Osteocyte (in vitro differentiated cells): ENCODE results near the gene CR1L. TPM values are rescaled to one million over a fixed set of nuclear protein-coding genes. Genes with fewer than 3 reads are reported as not detected.

Experiments
- DNase-seq: peaks from one replicate; pipeline ENCODE4 v3.0.0; 2021; ENCODE audit warnings: mixed read lengths; ENCODE audit not compliant: unreplicated experiment; ENCODE audit errors: extremely low spot score
- H3K27ac Mint-ChIP-seq: one replicate; pipeline ENCODE4 v1.8.0; 2021; ENCODE audit warnings: mild to moderate bottlenecking, mixed read lengths; ENCODE audit not compliant: unreplicated experiment
- H3K27me3 Mint-ChIP-seq: one replicate; pipeline ENCODE4 v1.8.0; 2021; ENCODE audit warnings: mixed read lengths; ENCODE audit not compliant: unreplicated experiment
- H3K36me3 Mint-ChIP-seq: one replicate; pipeline ENCODE4 v1.8.0; 2021; ENCODE audit warnings: mixed read lengths; ENCODE audit not compliant: unreplicated experiment
- H3K4me1 Mint-ChIP-seq: one replicate; pipeline ENCODE4 v1.8.0; 2021; ENCODE audit warnings: mixed read lengths; ENCODE audit not compliant: unreplicated experiment
- H3K4me3 Mint-ChIP-seq: one replicate; pipeline ENCODE4 v1.8.0; 2021; ENCODE audit warnings: mild to moderate bottlenecking, moderate library complexity, mixed read lengths; ENCODE audit not compliant: unreplicated experiment
- H3K9me3 Mint-ChIP-seq: one replicate; pipeline ENCODE4 v1.8.0; 2021; ENCODE audit warnings: mixed read lengths; ENCODE audit not compliant: unreplicated experiment
- CTCF ChIP-seq: fragments of 200-600 bp; sonication (generic); IDR thresholded peaks from 2 replicates; pipeline ENCODE4 v1.5.0; 2021; ENCODE audit warnings: antibody characterized with exemption, mild to moderate bottlenecking, moderate library complexity
- total RNA-seq: library from RNA; stranded (reverse); gene quantifications from 2 replicates; pipeline ENCODE4 v1.2.1, GENCODE V29; 2021

CR1L gene
- total RNA-seq, 1 donor from 2014 or later, result not detected

DNA sequence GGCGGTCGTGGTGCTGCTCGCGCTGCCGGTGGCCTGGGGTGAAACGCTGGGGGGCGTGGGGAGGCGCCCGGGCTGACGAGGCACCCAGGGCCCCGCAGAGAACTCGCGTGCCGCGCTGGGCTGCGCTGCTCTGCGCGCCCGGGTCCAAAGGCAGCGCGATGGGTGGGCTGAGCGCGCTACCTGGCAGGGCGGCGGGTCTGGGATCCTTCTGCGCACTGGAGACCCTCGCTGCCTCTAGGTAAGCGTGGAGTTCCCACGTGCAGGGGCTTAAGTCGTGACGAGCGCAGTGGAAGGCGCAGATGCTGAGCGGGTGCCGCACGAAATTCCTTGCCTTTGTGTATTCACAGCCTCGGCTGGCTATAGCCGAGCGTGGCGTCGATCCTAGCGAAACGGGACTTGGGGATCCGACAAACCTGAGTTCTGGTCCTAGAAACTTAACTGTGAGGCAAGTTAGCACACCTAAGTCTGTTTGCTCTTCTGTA is 24.6 kb downstream of the CR1L start:
- no peaks in the 10 kb centered on the region for H3K36me3 Mint-ChIP-seq
- no peak overlapping the region for H3K4me3 Mint-ChIP-seq

DNA sequence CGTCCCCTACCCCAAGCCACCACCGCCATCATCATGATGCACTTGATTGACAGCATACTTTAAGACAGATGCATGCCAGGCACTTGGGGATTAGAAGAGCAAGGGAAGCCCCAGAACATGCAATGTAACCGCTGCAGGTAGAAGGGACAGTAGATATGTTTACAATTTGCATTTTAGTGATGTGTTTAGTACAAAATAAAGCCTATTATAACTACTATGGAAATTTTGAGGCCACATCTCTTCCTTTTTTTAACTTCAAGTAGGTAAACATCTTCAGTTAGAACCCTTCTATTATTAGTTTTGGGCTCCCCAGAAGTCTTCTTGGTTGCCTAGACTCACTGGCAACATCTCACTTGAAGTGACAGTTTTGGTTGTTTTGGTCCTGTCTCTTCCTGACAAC is 25.3 kb downstream of the CR1L start:
- DNase-seq, result no peak

More for the DNA sequence above, 24.6 kb downstream of the CR1L start:
- Mint-ChIP-seq H3K27me3 (peaks cover 17% of the 10 kb centered on the region), H3K9me3 (no peaks in the 10 kb centered on the region), H3K4me1 (no peaks in the 10 kb centered on the region), H3K27ac (no peak overlapping the region)
- TF ChIP-seq CTCF, result no peak
- no peak for DNase-seq

GRCh38 chr1:207670997-207671396 is 26.1 kb downstream of the CR1L start:
- TF ChIP-seq CTCF, result no peak
- Mint-ChIP-seq H3K27ac (no peak overlapping the region), H3K27me3 (peaks cover 20% of the 10 kb centered on the region), H3K36me3 (no peaks in the 10 kb centered on the region), H3K4me1 (no peaks in the 10 kb centered on the region), H3K9me3 (no peaks in the 10 kb centered on the region), H3K4me3 (no peak overlapping the region)
- no peak for DNase-seq

More for the DNA sequence above, 25.3 kb downstream of the CR1L start:
- TF ChIP-seq CTCF, result no peak
- H3K4me3 Mint-ChIP-seq, result no peak overlapping the region
- peaks cover 18% of the 10 kb centered on the region for H3K27me3 Mint-ChIP-seq
- H3K9me3 Mint-ChIP-seq, result no peaks in the 10 kb centered on the region
- no peak overlapping the region for H3K27ac Mint-ChIP-seq
- H3K36me3 Mint-ChIP-seq, result no peaks in the 10 kb centered on the region
- H3K4me1 Mint-ChIP-seq, result no peaks in the 10 kb centered on the region

GRCh38 chr1:207672522-207673130 is 27.7 kb downstream of the CR1L start:
- Mint-ChIP-seq H3K36me3 (no peaks in the 10 kb centered on the region), H3K4me1 (no peaks in the 10 kb centered on the region), H3K4me3 (no peak overlapping the region), H3K27me3 (peaks cover 20% of the 10 kb centered on the region), H3K27ac (no peak overlapping the region), H3K9me3 (no peaks in the 10 kb centered on the region)
- TF ChIP-seq CTCF, result peak; percentile 25
- DNase-seq, result no peak

- H3K36me3 Mint-ChIP-seq, result no peaks in the 10 kb centered on the region
- TF ChIP-seq CTCF, result no peak
- no peaks in the 10 kb centered on the region for H3K9me3 Mint-ChIP-seq
- no peaks in the 10 kb centered on the region for H3K4me1 Mint-ChIP-seq
- DNase-seq, result no peak
- no peak overlapping the region for H3K4me3 Mint-ChIP-seq
- no peak overlapping the region for H3K27ac Mint-ChIP-seq
- H3K27me3 Mint-ChIP-seq, result peaks cover 20% of the 10 kb centered on the region
Observed at GRCh38 chr1:207673399-207673798, 28.5 kb downstream of the CR1L start.
